Cerebellar cortex (tissue), 1 donor: ENCODE results near the gene ZNF723.
"Not testable (repeated sequence)": the region's sequence is repeated elsewhere in the genome, so short reads cannot be mapped to it uniquely, and the experiment has no call there.

Experiments
- DNase-seq: peaks from one replicate; pipeline ENCODE4 v3.0.0-alpha.2; 2015; ENCODE audit warnings: low spot score

The ZNF723 gene

GRCh38 chr19:22832031-22832762 lies at the start of gene ZNF723:
ZNF723 (plus strand) TSS chr19:22832291; CDS start chr19:22832380, 89 bp downstream.
- DNase-seq: no peak

- peak; percentile 12 for DNase-seq
Observed at GRCh38 chr19:22783651-22784410, 48.3 kb upstream of the ZNF723 start, which contains the start of gene ZNF99. ZNF99 (minus strand) TSS chr19:22784151; CDS start chr19:22784016, 135 bp downstream.

- DNase-seq: not testable (repeated sequence)
Observed at GRCh38 chr19:22792863-22793262, 39.2 kb upstream of the ZNF723 start.

- DNase-seq: no peak
Observed at GRCh38 chr19:22797040-22797439, 35.1 kb upstream of the ZNF723 start.

GRCh38 chr19:22806418-22806817 lies 25.7 kb upstream of the ZNF723 start:
- no peak for DNase-seq

- no peak for DNase-seq
Observed at GRCh38 chr19:22807061-22807835, 24.8 kb upstream of the ZNF723 start.

GRCh38 chr19:22814124-22814523 lies 18.0 kb upstream of the ZNF723 start:
- no peak for DNase-seq

GRCh38 chr19:22831211-22831610 lies 880 bp upstream of the ZNF723 start:
- DNase-seq: no peak

GRCh38 chr19:22857713-22858320 lies 25.7 kb downstream of the ZNF723 start:
- DNase-seq: not testable (repeated sequence)

GRCh38 chr19:22882797-22883196 lies 50.7 kb downstream of the ZNF723 start:
- peak; percentile 35 for DNase-seq

- no peak for DNase-seq
Observed at GRCh38 chr19:22893855-22894270, 61.8 kb downstream of the ZNF723 start.

GRCh38 chr19:22901431-22902130 lies 69.5 kb downstream of the ZNF723 start:
- DNase-seq: no peak
